Natural killer cell (primary cell): ENCODE measurements around the gene NXPH4. TPM values are rescaled to one million over a fixed set of nuclear protein-coding genes. Genes with fewer than 3 reads are reported as not detected.
A peak's percentile ranks its signal among the peaks of the same experiment; 100 is the strongest.

ENCODE experiments used
- ATAC-seq, 3 donors: fragments of 150-1000 bp in 2 of 3; fragments of 200-7000 bp in 1 of 3; cut with Tn5 transposase; 1 replicate in 1 of 3; 2 replicates in 2 of 3; pipeline ENCODE4 v1.10.0; 2021; ENCODE audit warnings: mild to moderate bottlenecking in 2 of 3, moderate library complexity in 2 of 3
- DNase-seq, 2 donors: peaks; one replicate each; pipeline versions ENCODE4 v3.0.0 to v3.0.0-alpha.2; 2013 to 2021; ENCODE audit warnings: mixed read lengths in 1 of 2
- H3K27ac ChIP-seq: one replicate; pipeline ENCODE4 v1.5.1; 2013; ENCODE audit warnings: mild to moderate bottlenecking, low read length
- H3K27me3 ChIP-seq: one replicate; pipeline ENCODE4 v1.6.1; 2013; ENCODE audit warnings: low read length; ENCODE audit not compliant: control insufficient read depth, insufficient read depth
- H3K36me3 ChIP-seq: one replicate; pipeline ENCODE4 v1.6.1; 2013; ENCODE audit warnings: low read length; ENCODE audit not compliant: control insufficient read depth, insufficient read depth
- H3K4me1 ChIP-seq: one replicate; pipeline ENCODE4 v1.6.1; 2013; ENCODE audit warnings: low read length; ENCODE audit not compliant: control insufficient read depth, insufficient read depth
- H3K4me3 ChIP-seq: one replicate; pipeline ENCODE4 v1.5.1; 2013; ENCODE audit warnings: low read length
- H3K9me3 ChIP-seq: one replicate; pipeline ENCODE4 v1.6.1; 2013; ENCODE audit warnings: low read length; ENCODE audit not compliant: control insufficient read depth, insufficient read depth
- H3K27ac Mint-ChIP-seq, 2 donors: one replicate each; pipeline ENCODE4 v1.8.0; 2022; ENCODE audit warnings: mild to moderate bottlenecking in 2 of 2, mixed read lengths in 2 of 2, moderate library complexity in 1 of 2
- H3K27me3 Mint-ChIP-seq, 2 donors: one replicate each; pipeline ENCODE4 v1.8.0; 2022; ENCODE audit warnings: low read depth in 2 of 2, mixed read lengths in 2 of 2
- H3K36me3 Mint-ChIP-seq: one replicate; pipeline ENCODE4 v1.8.0; 2022; ENCODE audit warnings: mixed read lengths
- H3K4me1 Mint-ChIP-seq, 2 donors: one replicate each; pipeline ENCODE4 v1.8.0; 2022; ENCODE audit warnings: mixed read lengths in 2 of 2
- H3K4me3 Mint-ChIP-seq: one replicate; pipeline ENCODE4 v1.8.0; 2022; ENCODE audit warnings: mild to moderate bottlenecking, moderate library complexity, mixed read lengths
- H3K9me3 Mint-ChIP-seq, 2 donors: one replicate each; pipeline ENCODE4 v1.8.0; 2022; ENCODE audit warnings: mixed read lengths in 2 of 2
- WGBS: methylation state at CpG from one replicate; pipeline ENCODE4 v1.1.7; 2013; ENCODE audit warnings: missing lambda C conversion rate; ENCODE audit not compliant: insufficient coverage; 5-methylcytosine and 5-hydroxymethylcytosine counted together
- intact Hi-C: fragments of 100-400 bp; cut with micrococcal nuclease; formaldehyde crosslinking; loops from one replicate; pipeline ENCODE4 v1.14.2; 2022
- total RNA-seq, 4 donors: library from RNA; stranded (reverse); fragments of 120-200 nt in 1 of 4; gene quantifications; one replicate each; pipeline versions ENCODE4 v1.2.3 to v1.2.4, GENCODE V29; 2013 to 2022
- TF ChIP-seq, protein P1 (sequence below): fragments of 200-600 bp; IDR thresholded peaks from one replicate; pipeline ENCODE4 v1.8.0; 2022; ENCODE audit warnings: antibody characterized with exemption

Gene NXPH4
- total RNA-seq, 3 donors from 2014 or later (not counting 1 experiment from before 2014, with no cell fraction given), result 0.82 TPM; not detected in 2

DNA sequence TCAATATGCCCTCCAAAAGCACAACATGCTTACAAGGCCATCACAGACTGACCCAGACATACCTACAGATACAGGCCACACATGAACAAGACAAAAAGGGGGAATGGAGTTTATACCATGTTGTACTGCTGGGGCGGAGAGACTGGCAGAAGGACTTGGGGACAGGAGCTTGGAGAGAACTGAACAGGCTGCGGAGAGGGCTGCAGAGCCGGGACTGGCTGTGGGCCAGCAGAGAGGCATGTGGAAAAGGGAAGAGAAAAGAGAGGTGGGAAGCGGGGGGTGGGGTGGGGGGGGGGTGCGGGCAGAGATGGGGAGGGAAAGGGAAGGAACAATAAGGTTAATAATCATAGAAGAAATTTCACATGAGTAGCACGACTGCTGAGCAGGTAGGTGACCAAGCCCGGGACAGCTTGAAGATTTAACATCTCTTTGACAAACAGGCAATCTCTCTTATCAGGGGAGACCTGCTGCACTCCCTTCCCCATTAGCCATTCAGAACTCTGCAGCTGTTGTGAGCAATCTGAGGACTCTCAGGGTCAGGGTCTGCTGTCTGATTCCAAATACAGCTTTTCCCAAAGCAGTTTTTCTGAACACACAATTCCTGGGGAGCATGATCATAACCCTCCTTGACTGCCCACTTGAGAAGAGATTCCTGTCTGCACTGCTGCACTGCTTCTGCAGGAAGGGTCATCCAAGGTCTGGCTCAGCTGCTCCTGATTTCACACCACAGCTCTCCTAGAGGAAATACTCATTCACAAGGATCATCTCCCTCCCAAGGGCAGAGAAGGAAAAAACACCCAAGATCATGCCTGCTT, 56.0 kb downstream of the NXPH4 start:
- Mint-ChIP-seq H3K36me3 (peaks cover 25% of the 10 kb centered on the region), H3K9me3 (no peaks in the 10 kb centered on the region), H3K4me3 (no peak overlapping the region), H3K27me3 (no peaks in the 10 kb centered on the region), H3K4me1 (no peaks in the 10 kb centered on the region), H3K27ac (peak overlapping the region in 1 of 2 donors; percentile 55)
- TF ChIP-seq, protein P1, sequence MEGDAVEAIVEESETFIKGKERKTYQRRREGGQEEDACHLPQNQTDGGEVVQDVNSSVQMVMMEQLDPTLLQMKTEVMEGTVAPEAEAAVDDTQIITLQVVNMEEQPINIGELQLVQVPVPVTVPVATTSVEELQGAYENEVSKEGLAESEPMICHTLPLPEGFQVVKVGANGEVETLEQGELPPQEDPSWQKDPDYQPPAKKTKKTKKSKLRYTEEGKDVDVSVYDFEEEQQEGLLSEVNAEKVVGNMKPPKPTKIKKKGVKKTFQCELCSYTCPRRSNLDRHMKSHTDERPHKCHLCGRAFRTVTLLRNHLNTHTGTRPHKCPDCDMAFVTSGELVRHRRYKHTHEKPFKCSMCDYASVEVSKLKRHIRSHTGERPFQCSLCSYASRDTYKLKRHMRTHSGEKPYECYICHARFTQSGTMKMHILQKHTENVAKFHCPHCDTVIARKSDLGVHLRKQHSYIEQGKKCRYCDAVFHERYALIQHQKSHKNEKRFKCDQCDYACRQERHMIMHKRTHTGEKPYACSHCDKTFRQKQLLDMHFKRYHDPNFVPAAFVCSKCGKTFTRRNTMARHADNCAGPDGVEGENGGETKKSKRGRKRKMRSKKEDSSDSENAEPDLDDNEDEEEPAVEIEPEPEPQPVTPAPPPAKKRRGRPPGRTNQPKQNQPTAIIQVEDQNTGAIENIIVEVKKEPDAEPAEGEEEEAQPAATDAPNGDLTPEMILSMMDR, result no peak
- intact Hi-C loops, result no loop called here
- Histone ChIP-seq H3K4me1 (no peaks in the 10 kb centered on the region), H3K4me3 (no peak overlapping the region), H3K27ac (no peak overlapping the region), H3K36me3 (peaks cover 49% of the 10 kb centered on the region), H3K27me3 (no peaks in the 10 kb centered on the region), H3K9me3 (no peaks in the 10 kb centered on the region)
- WGBS, result 93% methylated on average over 7 of the region's 7 CpGs
- DNase-seq, result no peak
- ATAC-seq, result no peak

GRCh38 chr12:57273516-57273915, 56.9 kb downstream of the NXPH4 start:
- H3K9me3 Mint-ChIP-seq, result no peaks in the 10 kb centered on the region
- H3K36me3 Mint-ChIP-seq, result peaks cover 35% of the 10 kb centered on the region
- no peak overlapping the region for H3K27ac ChIP-seq
- H3K9me3 ChIP-seq, result no peaks in the 10 kb centered on the region
- no peak overlapping the region for H3K4me3 Mint-ChIP-seq
- H3K27me3 Mint-ChIP-seq, result no peaks in the 10 kb centered on the region
- intact Hi-C loops, result no loop called here
- peaks cover 49% of the 10 kb centered on the region for H3K36me3 ChIP-seq
- no peak overlapping the region for H3K27ac Mint-ChIP-seq
- TF ChIP-seq, protein P1, result no peak
- no peaks in the 10 kb centered on the region for H3K27me3 ChIP-seq
- DNase-seq (no peak), ATAC-seq (no peak)
- H3K4me3 ChIP-seq, result no peak overlapping the region
- no peaks in the 10 kb centered on the region for H3K4me1 ChIP-seq
- no peaks in the 10 kb centered on the region for H3K4me1 Mint-ChIP-seq

Other genes with a start within 250 kb of the NXPH4 start
- gene ZBTB39, start 210.2 kb upstream of the NXPH4 start, total RNA-seq, result 10 to 100 TPM in 2 of 3 donors, 1 to 10 TPM in 1; 9.5 to 17.6 (median 12.5) TPM
- not detected for gene TAC3, start 200.3 kb upstream of the NXPH4 start, total RNA-seq
- gene MYO1A, start 166.7 kb upstream of the NXPH4 start, total RNA-seq, result 1 to 10 TPM in 1 of 3 donors, not detected in 2; 1.1 TPM
- 10 to 100 TPM; 11.1 to 16.7 (median 12.1) TPM for gene NEMP1, start 138.0 kb upstream of the NXPH4 start, total RNA-seq
- 1 to 10 TPM; 4.2 to 7.0 (median 5.4) TPM for gene NAB2, start 127.7 kb upstream of the NXPH4 start, total RNA-seq
- gene STAT6, start 105.4 kb upstream of the NXPH4 start, total RNA-seq, result 100 to 1,000 TPM; 277 to 340 (median 319) TPM
- gene LRP1, start 88.3 kb upstream of the NXPH4 start, total RNA-seq, result 10 to 100 TPM in 1 of 3 donors, 1 to 10 TPM in 2; 6.7 to 13.1 (median 9.5) TPM
- gene LRP1-AS, start 69.2 kb upstream of the NXPH4 start, total RNA-seq, result not detected
- 10 to 100 TPM; 28.6 to 39.3 (median 34.9) TPM for gene SHMT2, start 12.9 kb downstream of the NXPH4 start, total RNA-seq
- gene STAC3, start 34.4 kb downstream of the NXPH4 start, total RNA-seq, result 1 to 10 TPM; 2.4 to 4.1 (median 3.8) TPM
- 100 to 1,000 TPM; 110 to 124 (median 123) TPM for gene R3HDM2, start 214.2 kb downstream of the NXPH4 start, total RNA-seq
- under 1 TPM; 0.18 to 0.35 (median 0.31) TPM for gene INHBC, start 218.0 kb downstream of the NXPH4 start, total RNA-seq
- gene INHBE, start 238.5 kb downstream of the NXPH4 start, total RNA-seq, result not detected
- gene GLI1, start 243.0 kb downstream of the NXPH4 start, total RNA-seq, result 1 to 10 TPM in 1 of 3 donors, under 1 TPM in 2; 0.50 to 1.4 (median 0.99) TPM